Cardiac fibroblast (primary cell): Measurements from ENCODE around the gene TRIM66.

Experiments used
- DNase-seq, 2 donors: peaks; one replicate each; pipeline versions ENCODE4 v3.0.0 to v3.0.0-alpha.2; 2010; ENCODE audit warnings: low read depth in 2 of 2
- H3K4me3 ChIP-seq, 2 donors: replicated peaks in 1 of 2; 1 replicate in 1 of 2; 2 replicates in 1 of 2; pipeline ENCODE4 v1.5.1; 2011; ENCODE audit warnings: low read depth in 2 of 2, low read length in 2 of 2, mild to moderate bottlenecking in 2 of 2, moderate library complexity in 1 of 2
- CTCF ChIP-seq: IDR thresholded peaks from one replicate; pipeline ENCODE4 v1.5.1; 2011; ENCODE audit warnings: low read depth, mild to moderate bottlenecking, low read length, inconsistent platforms

TRIM66 gene

GRCh38 chr11:8714622-8715225 is 32.3 kb upstream of the TRIM66 start:
- no peak for TF ChIP-seq CTCF
- no peak for DNase-seq

GRCh38 chr11:8713760-8714454 is 31.4 kb upstream of the TRIM66 start:
- no peak for DNase-seq
- TF ChIP-seq CTCF, result no peak
- H3K4me3 ChIP-seq, result no peak overlapping the region

More at GRCh38 chr11:8714622-8715225, 32.3 kb upstream of the TRIM66 start:
- no peak overlapping the region for H3K4me3 ChIP-seq

- DNase-seq, result no peak
- H3K4me3 ChIP-seq, result no peak overlapping the region
- TF ChIP-seq CTCF, result no peak
Observed at GRCh38 chr11:8712506-8712905, 30.0 kb upstream of the TRIM66 start.

GRCh38 chr11:8711895-8712442 is 29.5 kb upstream of the TRIM66 start:
- no peak for TF ChIP-seq CTCF
- no peak for DNase-seq
- H3K4me3 ChIP-seq, result no peak overlapping the region

GRCh38 chr11:8709777-8710176 is 27.3 kb upstream of the TRIM66 start:
- no peak for TF ChIP-seq CTCF
- no peak overlapping the region for H3K4me3 ChIP-seq
- no peak for DNase-seq

- H3K4me3 ChIP-seq, result no peak overlapping the region
- peak; percentile 45 to 97 for DNase-seq
Observed at GRCh38 chr11:8709002-8709672, 26.7 kb upstream of the TRIM66 start.

More at GRCh38 chr11:8709002-8709672, 26.7 kb upstream of the TRIM66 start:
- TF ChIP-seq CTCF, result no peak
